A549 (cell line): ENCODE data around the gene MS4A18. TPM values are rescaled to one million over a fixed set of nuclear protein-coding genes. Genes with fewer than 3 reads are reported as not detected.

Experiments used
- ATAC-seq, 2 experiments: fragments of 200-7000 bp in 1 of 2; fragments of >200 bp in 1 of 2; cut with Nextera tagmentation in 1 of 2; cut with Tn5 transposase in 1 of 2; 3 replicates each; pipeline versions ENCODE4 v1.8.0 to v1.9.1; 2018 to 2020; ENCODE audit warnings: mild to moderate bottlenecking in 1 of 2, moderate library complexity in 1 of 2
- CTCF ChIA-PET: fragments of 300-600 bp; sonication (Branson Sonifier 250); formaldehyde crosslinking; extraction: SDS; loops from one replicate; lab custom pipeline; 2021; ENCODE audit warnings: antibody characterized with exemption, inconsistent platforms; lab: Yijun Ruan, JAX
- POLR2A ChIA-PET: fragments of 350-600 bp; formaldehyde crosslinking; extraction: SDS; loops from one replicate; lab custom pipeline; 2021; ENCODE audit warnings: antibody characterized with exemption, inconsistent platforms; lab: Yijun Ruan, JAX
- DNase-seq, 2 experiments: peaks; one replicate each; pipeline versions ENCODE4 v3.0.0 to v3.0.0-alpha.2; 2011 to 2016; ENCODE audit warnings: low read depth in 1 of 2, low spot score in 1 of 2
- FAIRE-seq: peaks from 2 replicates; lab custom pipeline; 2011; peaks lifted over from hg19 to GRCh38; lab: Jason Lieb, UNC
- H3K27ac ChIP-seq, 2 experiments: fragments of >200 bp; sonication (Bioruptor Twin); formaldehyde crosslinking; 3 replicates each; pipeline ENCODE4 v1.5.1; 2016 to 2017
- H3K4me1 ChIP-seq: fragments of >200 bp; sonication (Bioruptor Twin); formaldehyde crosslinking; 3 replicates; pipeline ENCODE4 v1.6.1; 2016
- H3K4me2 ChIP-seq: fragments of >200 bp; sonication (Bioruptor Twin); formaldehyde crosslinking; 3 replicates; pipeline ENCODE4 v1.6.1; 2016
- H3K4me3 ChIP-seq: fragments of >200 bp; sonication (Bioruptor Twin); formaldehyde crosslinking; 3 replicates; pipeline ENCODE4 v1.5.1; 2016
- H3K9me3 ChIP-seq: fragments of >200 bp; sonication (Bioruptor Twin); formaldehyde crosslinking; 3 replicates; pipeline ENCODE4 v1.6.1; 2016
- BHLHE40 ChIP-seq: IDR thresholded peaks from 2 replicates; pipeline ENCODE4 v1.6.1; 2012; ENCODE audit warnings: low read depth, low read length, inconsistent platforms
- CTCF ChIP-seq: fragments of >200 bp; sonication (Bioruptor Twin); formaldehyde crosslinking; IDR thresholded peaks from 3 replicates; pipeline ENCODE4 v1.5.1; 2016
- EHMT2 ChIP-seq: fragments of 200-600 bp; sonication (generic); IDR thresholded peaks from 2 replicates; pipeline ENCODE4 v1.6.1; 2016; ENCODE audit warnings: antibody characterized with exemption, low read depth, mild to moderate bottlenecking, moderate library complexity
- HOXB13 ChIP-seq: fragments of 250-450 bp; sonication (Bioruptor Pico); IDR thresholded peaks from 2 replicates; pipeline ENCODE4 v1.5.0; 2020; ENCODE audit warnings: low read depth, mild to moderate bottlenecking, moderate library complexity
- HOXB5 ChIP-seq: fragments of 250-450 bp; sonication (Bioruptor Pico); IDR thresholded peaks from 2 replicates; pipeline ENCODE4 v1.5.0; 2020; ENCODE audit warnings: mild to moderate bottlenecking, moderate library complexity
- JUN ChIP-seq, 2 experiments: fragments of >200 bp; sonication (Bioruptor Twin); formaldehyde crosslinking; IDR thresholded peaks; 2 replicates in 1 of 2; 3 replicates in 1 of 2; pipeline ENCODE4 v1.6.1; 2016 to 2017
- JUNB ChIP-seq: fragments of >200 bp; sonication (Bioruptor Twin); formaldehyde crosslinking; IDR thresholded peaks from 2 replicates; pipeline ENCODE4 v1.6.1; 2016
- KDM1A ChIP-seq: fragments of 200-600 bp; sonication (generic); IDR thresholded peaks from 2 replicates; pipeline ENCODE4 v1.6.1; 2016; ENCODE audit warnings: low read depth, mild to moderate bottlenecking
- KDM5A ChIP-seq: fragments of 200-600 bp; sonication (generic); IDR thresholded peaks from 2 replicates; pipeline ENCODE4 v1.6.1; 2016; ENCODE audit warnings: antibody characterized with exemption, mild to moderate bottlenecking
- MAFK ChIP-seq: fragments of 450-650 bp; IDR thresholded peaks from 2 replicates; pipeline ENCODE4 v1.6.1; 2014; ENCODE audit not compliant: partially characterized antibody
- MYC ChIP-seq: IDR thresholded peaks from 2 replicates; pipeline ENCODE4 v1.6.1; 2012; ENCODE audit warnings: mild to moderate bottlenecking, inconsistent platforms, low read length, improper control_type of control experiment, borderline replicate concordance
- PBX3 ChIP-seq: IDR thresholded peaks from 2 replicates; pipeline ENCODE4 v1.6.1; 2012
- PHF8 ChIP-seq: fragments of 200-600 bp; sonication (generic); IDR thresholded peaks from 2 replicates; pipeline ENCODE4 v1.6.1; 2016; ENCODE audit warnings: low read depth, mild to moderate bottlenecking, antibody characterized with exemption, moderate library complexity, borderline replicate concordance
- POLR2A ChIP-seq: IDR thresholded peaks from 2 replicates; pipeline ENCODE4 v1.6.1; 2012; ENCODE audit warnings: mild to moderate bottlenecking, low read length
- POLR2AphosphoS2 ChIP-seq: conservative IDR thresholded peaks from 2 replicates; pipeline ENCODE4 v1.6.1; 2012; ENCODE audit warnings: low read length, improper control_type of control experiment, inconsistent platforms
- RAD21 ChIP-seq, 2 experiments: fragments of >200 bp in 1 of 2; sonication (Bioruptor Twin) in 1 of 2; formaldehyde crosslinking in 1 of 2; IDR thresholded peaks in 1 of 2; conservative IDR thresholded peaks in 1 of 2; 2 replicates in 1 of 2; 3 replicates in 1 of 2; pipeline ENCODE4 v1.6.1; 2012 to 2018; ENCODE audit warnings: inconsistent platforms in 1 of 2
- REST ChIP-seq: fragments of 200-600 bp; sonication (generic); IDR thresholded peaks from 2 replicates; pipeline ENCODE4 v1.6.1; 2016; ENCODE audit warnings: antibody characterized with exemption, mild to moderate bottlenecking, moderate library complexity
- TFCP2L1 ChIP-seq: fragments of 250-450 bp; sonication (Bioruptor Pico); IDR thresholded peaks from 2 replicates; pipeline ENCODE4 v1.5.0; 2021; ENCODE audit warnings: mild to moderate bottlenecking
- ZNF302 ChIP-seq: fragments of 250-450 bp; sonication (Bioruptor Pico); IDR thresholded peaks from 2 replicates; pipeline ENCODE4 v1.9.0; 2021; ENCODE audit warnings: inconsistent platforms, mild to moderate bottlenecking, moderate library complexity
- WGBS: methylation state at CpG from one replicate; pipeline ENCODE4 v1.1.6; 2017; ENCODE audit errors: missing lambda C conversion rate; 5-methylcytosine and 5-hydroxymethylcytosine counted together
- polyA plus RNA-seq, 4 experiments: library from polyadenylated mRNA; depleted of rRNA in 3 of 4; stranded (reverse); fragments of >200 nt; fragmentation: RNase III in 1 of 4; extraction: RNeasy Plus Mini Kit Qiagen cat#74134 plus additional on column Dnase treatment in 1 of 4; gene quantifications; 2 replicates in 3 of 4; 3 replicates in 1 of 4; pipeline ENCODE4 v1.2.3, GENCODE V29; 2011 to 2017

Gene MS4A18
- polyA plus RNA-seq, 2 of the 4 experiments (the other 2 are of a cell fraction): not detected

- TF ChIP-seq RAD21 (conservative IDR thresholded peaks at IDR 0.05 in 1 of 2, IDR thresholded peaks at IDR 0.05 in 1 of 2) (no peak), HOXB5 (no peak), POLR2AphosphoS2 (no peak), POLR2A (no peak), KDM5A (no peak), EHMT2 (no peak), JUNB (no peak), BHLHE40 (no peak), KDM1A (no peak), CTCF (no peak), REST (no peak), HOXB13 (no peak), PBX3 (no peak), MYC (no peak), PHF8 (no peak)
- Histone ChIP-seq H3K9me3 (no peaks in the 10 kb centered on the region), H3K4me1 (no peaks in the 10 kb centered on the region), H3K27ac (no peak within 1 kb of the TSS), H3K4me3 (no peak within 1 kb of the TSS), H3K4me2 (no peak within 1 kb of the TSS)
- FAIRE-seq (no peak), ATAC-seq (no peak), DNase-seq (no peak)
- ChIA-PET POLR2A (no interaction called here), CTCF (interaction anchor here (0.8 to 3.2 kb wide), 5 partner anchors 8 to 46 kb away, joined by 3 to 13 read pairs (median 4); no protein-coding TSS in a partner anchor)
- WGBS: 42% methylated on average over 8 of the region's 9 CpGs
Observed at GRCh38 chr11:60785136-60785535, 60.6 kb downstream of the MS4A18 start, which contains the start of gene MS4A10. Gene MS4A10 (plus strand): TSS chr11:60785333. CDS start chr11:60790336, 5,003 bp downstream.

- peak; percentile 43 to 48; a peak in 4 of 6 replicates for ATAC-seq
- no peaks in the 10 kb centered on the region for H3K4me1 ChIP-seq
- no peak overlapping the region for H3K4me2 ChIP-seq
- no peaks in the 10 kb centered on the region for H3K9me3 ChIP-seq
- DNase-seq: no peak
- ChIA-PET CTCF (interaction anchor here (0.8 to 3.2 kb wide), 5 partner anchors 9 to 45 kb away, joined by 3 to 13 read pairs (median 8); no protein-coding TSS in a partner anchor), POLR2A (interaction anchor here (0.8 kb wide), 1 partner anchor 8 kb away, joined by 3 read pairs; no protein-coding TSS in a partner anchor)
- TF ChIP-seq ZNF302 (CRISPR knock-in tag): no peak
- TF ChIP-seq REST: no peak
- TF ChIP-seq JUN (IDR thresholded peaks at IDR 0.05): no peak
- no peak for TF ChIP-seq KDM5A
- no peak for TF ChIP-seq TFCP2L1 (CRISPR knock-in tag)
- no peak for TF ChIP-seq MAFK
- WGBS: 29% methylated on average over 8 of the region's 8 CpGs
- H3K4me3 ChIP-seq: no peak overlapping the region
- FAIRE-seq: no peak
- no peak overlapping the region for H3K27ac ChIP-seq
Observed at GRCh38 chr11:60785806-60786361, 61.4 kb downstream of the MS4A18 start.
